GM12891 (cell line): ENCODE measurements around the gene IL17B.

Source experiments
- POLR2AphosphoS5 ChIP-seq: IDR thresholded peaks from 2 replicates; pipeline ENCODE4 v1.6.1; 2011; ENCODE audit warnings: low read depth, low read length, control low read depth
- TAF1 ChIP-seq: IDR thresholded peaks from 2 replicates; pipeline ENCODE4 v1.6.1; 2011; ENCODE audit warnings: low read depth, low read length, control low read depth

GRCh38 chr5:149380466-149381121 is 1.5 kb upstream of the IL17B start:
- no peak for TF ChIP-seq TAF1
- no peak for TF ChIP-seq POLR2AphosphoS5
